ENCODE results near the gene TARBP1. TPM values are rescaled to one million over a fixed set of nuclear protein-coding genes. Genes with fewer than 3 reads are reported as not detected.

TARBP1 gene
- total RNA-seq, 2 experiments from 2014 or later = 38.4 to 39.6 TPM

DNA sequence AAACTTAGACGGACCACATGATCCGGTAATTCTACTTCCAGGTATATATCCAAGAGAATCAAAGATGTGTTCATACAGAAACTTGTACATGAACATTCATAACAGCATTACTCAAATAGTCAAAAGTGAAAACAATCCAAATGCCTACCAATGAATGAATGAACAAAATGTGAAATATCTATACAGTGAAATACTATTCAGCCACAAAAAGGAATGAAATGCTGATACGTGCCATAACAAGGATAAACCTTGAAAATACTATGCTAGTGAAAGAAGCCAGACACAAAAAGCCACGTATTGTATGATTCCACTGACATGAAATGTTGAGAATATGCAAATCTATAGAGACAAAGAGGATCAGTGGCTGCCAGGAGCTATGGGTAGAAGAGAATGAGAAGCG is 18.3 kb downstream of the TARBP1 start:
- ChIA-PET CTCF (no interaction called here), POLR2A (no interaction called here)

DNA sequence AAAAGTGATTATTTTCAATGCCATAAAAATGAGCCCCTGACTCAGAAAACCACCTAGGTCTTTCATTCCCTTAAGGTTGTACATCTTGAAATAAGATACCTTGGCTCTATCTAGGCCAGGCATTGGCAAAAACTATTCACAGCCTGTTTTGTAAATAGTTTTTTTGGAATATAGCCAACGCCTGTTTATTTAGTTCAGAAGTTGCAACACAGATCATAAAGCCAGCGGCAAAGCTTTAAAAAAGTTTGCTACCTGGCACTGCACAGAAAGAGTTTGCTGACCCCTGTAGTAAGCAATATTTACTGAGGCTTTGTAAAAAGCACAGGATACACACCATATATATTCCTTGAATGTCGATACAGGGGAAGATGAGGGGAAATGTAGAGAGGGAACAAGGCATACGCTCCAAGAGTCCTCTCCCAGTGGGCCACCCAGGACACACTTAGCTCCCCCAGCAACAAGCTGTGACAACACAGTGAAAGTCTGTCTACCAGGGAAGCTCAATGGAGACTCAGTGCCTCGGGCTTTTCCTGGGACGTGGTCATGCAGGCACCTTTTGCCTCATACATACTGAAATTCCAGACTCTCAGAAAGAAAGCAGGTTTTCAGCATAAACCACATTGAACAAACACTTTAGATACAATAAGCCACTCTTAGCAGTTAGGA is 20.5 kb downstream of the TARBP1 start:
- CTCF ChIA-PET = no interaction called here
- POLR2A ChIA-PET = no interaction called here

DNA sequence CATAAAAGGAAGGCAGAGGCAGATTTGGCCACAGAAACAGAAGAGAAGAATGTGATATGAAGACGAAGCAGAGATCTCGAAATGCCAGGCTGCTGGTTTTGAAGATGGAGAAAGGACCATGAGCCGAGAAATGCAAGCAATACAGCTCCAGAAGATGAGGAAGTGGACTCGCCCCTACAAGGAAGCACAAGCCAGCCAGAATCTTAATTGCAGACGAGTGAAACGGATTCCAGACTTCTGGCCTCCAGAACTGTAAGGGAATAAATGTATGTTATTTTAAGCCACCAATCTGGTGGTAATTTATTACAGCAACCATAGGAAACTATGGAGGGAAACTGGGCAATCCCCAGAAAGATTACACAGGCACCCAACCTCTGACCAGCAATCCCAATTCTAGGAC is 24.1 kb downstream of the TARBP1 start:
- CTCF ChIA-PET = no interaction called here
- POLR2A ChIA-PET = interaction anchor here (0.7 kb wide), 1 partner anchor 32 kb away, joined by 6 read pairs; no protein-coding TSS in a partner anchor

DNA sequence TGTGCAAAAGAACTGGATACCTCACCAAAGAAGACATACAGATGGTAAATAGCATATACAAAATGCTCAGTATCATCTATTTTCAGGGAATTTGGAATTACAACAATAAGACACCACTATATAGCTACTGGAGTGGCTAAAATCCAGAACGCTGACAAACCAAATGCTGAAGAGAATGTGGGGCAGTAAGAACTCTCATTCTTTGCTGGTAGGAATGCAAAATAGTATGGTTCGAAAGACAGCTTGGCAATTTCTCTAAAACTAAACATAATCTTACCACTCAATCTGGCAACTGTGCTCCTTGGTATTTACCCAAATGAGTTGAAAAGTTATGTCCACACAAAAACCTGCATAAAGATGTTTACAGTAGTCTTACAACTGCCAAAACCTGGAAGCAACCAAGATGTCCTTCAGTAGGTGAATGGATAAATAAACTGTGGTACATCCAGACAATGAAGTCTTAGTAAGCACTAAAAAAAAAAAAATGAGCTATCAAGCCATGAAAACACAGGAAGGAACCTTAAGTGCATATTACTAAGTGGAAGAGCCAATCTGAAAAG is 26.5 kb downstream of the TARBP1 start:
- ChIA-PET CTCF (interaction anchor here (1.6 kb wide), 1 partner anchor 16 kb away, joined by 3 read pairs; no protein-coding TSS in a partner anchor), POLR2A (no interaction called here)

DNA sequence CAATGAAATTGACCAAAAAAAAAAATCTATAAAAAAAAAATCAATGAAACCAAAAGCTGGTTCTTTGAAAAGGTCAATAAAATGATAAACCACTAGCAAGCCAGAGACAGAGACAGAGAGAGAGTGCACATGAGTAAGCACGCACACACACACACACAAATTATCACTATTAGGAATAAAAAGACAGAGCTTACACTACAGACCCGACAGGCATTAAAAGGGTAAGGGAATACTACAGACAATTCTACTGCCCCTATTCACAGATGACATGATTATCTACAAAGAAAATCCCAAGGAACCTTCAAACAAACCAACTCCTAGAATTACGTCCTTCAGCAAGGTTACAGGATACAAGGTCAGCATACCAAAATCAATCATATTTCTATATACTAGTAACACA is 38.6 kb downstream of the TARBP1 start:
- CTCF ChIA-PET = interaction anchor here (0.7 to 0.9 kb wide), 2 partner anchors 13 to 1613 kb away, joined by 3 read pairs; no protein-coding TSS in a partner anchor
- POLR2A ChIA-PET = no interaction called here

DNA sequence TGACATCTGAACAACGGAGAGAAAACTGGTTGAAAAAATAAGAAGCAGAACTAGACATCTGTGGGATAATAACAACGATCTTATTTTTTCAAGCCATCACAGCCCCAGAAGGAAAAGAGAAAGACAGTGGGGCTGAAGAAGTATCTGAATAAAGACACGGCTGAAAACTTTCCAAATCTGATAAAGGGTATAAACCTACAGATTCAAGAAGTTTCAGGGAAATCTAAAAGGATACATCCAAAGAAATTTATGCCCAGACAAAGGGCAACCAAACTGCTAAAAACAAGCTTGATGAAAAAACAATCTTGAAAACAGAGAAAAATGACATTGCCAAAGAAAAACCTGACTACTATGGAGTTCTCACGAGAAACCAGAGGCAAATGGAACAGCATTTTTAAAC is 40.4 kb downstream of the TARBP1 start:
- ChIA-PET CTCF (no interaction called here), POLR2A (no interaction called here)

DNA sequence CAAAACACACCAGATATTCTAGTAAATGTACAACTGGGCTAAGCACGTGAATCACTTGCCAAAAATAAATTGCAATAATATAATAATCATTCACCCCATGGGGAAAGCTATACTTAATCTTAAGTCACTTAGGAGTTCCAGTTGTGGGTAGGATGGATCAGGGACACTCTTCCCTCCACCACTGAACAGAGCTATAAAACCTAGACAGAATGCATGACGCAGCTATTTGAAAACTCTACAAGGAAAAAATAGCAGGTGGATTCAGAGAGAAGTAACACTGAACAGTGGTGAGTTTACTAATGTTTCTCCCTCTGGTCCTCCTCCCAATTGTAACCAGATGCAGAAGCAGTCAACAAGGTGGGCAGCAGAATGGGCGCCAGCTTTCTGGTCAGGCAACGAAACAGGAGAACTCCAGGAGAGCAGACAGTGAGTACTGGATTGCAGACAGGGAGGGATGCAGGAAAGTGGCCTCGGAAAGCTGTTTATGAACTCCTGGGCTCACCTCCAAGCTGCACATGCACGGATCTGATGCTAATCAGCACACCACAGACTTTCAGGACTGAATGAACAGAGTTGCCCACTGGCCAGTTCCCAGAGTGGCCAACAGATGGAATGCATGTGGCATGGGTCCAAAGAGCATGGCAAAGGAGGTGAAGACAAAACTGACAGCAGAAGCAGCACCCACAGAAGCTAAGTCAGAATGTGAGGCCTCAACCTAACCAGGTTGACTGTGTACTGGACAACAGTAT is 41.4 kb downstream of the TARBP1 start:
- ChIA-PET CTCF (no interaction called here), POLR2A (no interaction called here)

DNA sequence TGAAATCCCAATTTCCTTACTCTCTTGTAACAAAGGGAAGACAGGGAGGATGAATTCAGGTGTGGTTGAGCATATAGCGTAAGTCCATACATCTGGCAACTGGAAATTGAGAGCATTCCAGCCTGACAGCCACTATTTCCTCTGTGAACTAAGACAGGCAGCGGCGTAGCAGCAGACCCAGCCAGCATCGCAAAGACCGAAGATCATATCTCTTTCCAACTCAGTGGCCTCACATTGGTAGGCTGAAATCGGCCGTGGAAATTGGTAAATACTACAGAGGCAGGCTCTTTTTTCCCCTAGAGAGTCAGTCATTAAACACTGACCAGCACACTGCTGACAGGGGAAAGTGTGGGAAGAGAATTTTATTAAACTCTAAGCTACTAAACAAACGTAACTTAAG is 43.4 kb downstream of the TARBP1 start:
- ChIA-PET POLR2A (no interaction called here), CTCF (no interaction called here)

DNA sequence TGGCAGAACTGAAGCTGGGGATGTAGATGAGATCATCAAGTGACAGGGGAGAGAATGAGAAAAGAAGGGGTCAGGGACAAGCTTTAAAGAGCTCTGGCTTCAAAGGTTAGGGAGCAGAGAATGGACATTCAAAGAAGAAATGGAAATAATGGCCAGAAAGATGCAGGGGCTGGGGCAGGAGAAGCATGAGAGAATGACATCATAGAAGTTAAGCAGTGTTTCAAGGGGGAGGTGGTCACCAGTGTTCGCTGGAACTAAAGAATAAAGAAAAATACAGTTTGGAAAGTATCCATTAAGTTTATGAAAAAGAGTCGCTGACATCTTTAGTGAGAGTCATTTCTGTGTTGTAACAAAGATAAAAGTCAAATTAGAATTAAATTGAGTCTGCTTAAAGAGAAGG is 44.3 kb downstream of the TARBP1 start:
- CTCF ChIA-PET = no interaction called here
- POLR2A ChIA-PET = no interaction called here

DNA sequence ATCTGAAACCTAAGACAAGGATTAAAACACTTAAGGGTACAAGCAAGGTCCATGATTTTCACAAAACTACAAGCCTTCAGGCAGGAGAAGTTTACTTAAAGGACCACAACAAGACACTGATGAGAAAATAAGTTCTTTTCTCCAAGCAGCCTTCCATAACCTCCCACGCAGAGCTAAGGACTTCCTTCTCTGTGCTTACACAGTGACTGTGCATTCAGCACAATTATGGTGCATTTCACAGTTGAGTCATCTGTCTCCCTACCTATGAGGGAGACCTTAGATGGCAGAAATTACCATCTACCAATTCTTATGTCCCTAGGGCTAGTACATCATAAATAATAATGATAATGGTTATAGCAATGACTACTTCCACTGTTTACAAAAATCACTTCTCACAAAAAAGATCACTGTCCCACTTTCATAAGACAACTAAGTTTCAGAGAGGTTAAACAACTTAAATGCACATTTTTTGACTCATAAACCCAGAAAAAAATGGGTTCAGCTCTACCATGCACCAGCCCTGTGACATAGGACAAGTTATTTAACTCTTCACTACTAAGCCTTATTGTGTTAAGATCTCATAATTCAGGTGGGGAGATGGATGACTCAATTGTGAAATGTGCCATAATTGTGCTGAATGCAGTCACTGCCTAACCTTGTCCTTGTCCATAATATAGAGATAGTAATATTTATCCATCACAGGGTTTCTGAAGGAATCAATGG is 45.3 kb downstream of the TARBP1 start:
- ChIA-PET POLR2A (no interaction called here), CTCF (no interaction called here)

DNA sequence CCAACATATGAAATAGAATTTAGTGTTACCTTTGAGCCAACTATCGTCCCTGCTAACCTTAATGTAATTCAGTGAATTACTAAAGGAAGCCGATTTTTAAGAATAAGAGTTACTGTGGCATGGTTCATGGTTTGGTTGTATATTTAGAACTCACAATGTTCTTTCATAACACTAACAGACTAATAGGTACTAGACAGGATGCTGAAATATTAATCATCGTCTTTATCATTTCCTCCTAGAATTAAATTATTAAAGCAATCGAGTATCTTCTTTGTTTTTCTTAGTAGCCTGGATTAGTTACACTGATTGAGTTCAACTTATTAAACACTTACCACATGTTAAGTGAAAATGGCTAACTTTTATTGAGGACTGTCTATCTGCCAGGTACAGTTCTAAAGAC is 47.7 kb downstream of the TARBP1 start:
- ChIA-PET POLR2A (no interaction called here), CTCF (no interaction called here)

DNA sequence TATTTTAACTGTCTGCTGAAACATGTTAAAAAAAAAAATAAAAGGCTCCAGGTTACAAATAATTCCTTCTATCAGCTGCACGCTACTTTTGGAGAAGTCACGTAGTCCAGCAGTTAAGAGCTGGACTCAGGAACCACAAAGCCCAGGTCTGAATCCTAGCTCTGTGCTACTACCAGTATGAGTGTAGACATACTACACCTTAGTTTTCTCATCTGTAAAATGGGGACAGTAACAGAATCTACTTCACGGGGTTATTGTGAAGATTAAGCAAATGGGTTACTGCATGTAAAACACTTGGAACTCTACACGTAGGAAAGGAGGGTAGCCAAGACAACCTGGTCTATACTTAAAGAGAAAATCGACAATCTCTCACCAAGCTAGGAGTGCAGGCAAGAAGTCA is 48.3 kb downstream of the TARBP1 start:
- CTCF ChIA-PET = no interaction called here

DNA sequence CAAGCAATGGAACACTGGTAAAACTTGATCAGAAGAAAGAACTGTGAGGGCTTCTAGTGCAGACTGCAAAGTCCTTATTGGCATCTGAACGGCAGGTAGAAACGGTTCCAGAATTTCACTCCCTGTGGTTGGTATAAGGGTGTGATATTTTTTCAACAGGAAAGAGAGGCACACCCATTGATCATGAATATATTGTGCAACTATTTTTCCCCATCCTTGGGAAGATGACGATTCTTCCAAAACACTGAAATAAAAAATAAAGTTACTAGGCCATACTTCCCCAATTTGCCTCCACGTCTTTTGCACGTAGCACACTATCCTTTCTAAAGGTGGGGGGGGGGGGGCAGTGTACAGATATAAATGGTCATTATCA is 49.6 kb downstream of the TARBP1 start:
- ChIA-PET CTCF (interaction anchor here (0.7 to 0.9 kb wide), 2 partner anchors 12 to 13 kb away, joined by 4 to 5 read pairs; no protein-coding TSS in a partner anchor), POLR2A (no interaction called here)

More for the DNA sequence above, 48.3 kb downstream of the TARBP1 start:
- POLR2A ChIA-PET = no interaction called here

DNA sequence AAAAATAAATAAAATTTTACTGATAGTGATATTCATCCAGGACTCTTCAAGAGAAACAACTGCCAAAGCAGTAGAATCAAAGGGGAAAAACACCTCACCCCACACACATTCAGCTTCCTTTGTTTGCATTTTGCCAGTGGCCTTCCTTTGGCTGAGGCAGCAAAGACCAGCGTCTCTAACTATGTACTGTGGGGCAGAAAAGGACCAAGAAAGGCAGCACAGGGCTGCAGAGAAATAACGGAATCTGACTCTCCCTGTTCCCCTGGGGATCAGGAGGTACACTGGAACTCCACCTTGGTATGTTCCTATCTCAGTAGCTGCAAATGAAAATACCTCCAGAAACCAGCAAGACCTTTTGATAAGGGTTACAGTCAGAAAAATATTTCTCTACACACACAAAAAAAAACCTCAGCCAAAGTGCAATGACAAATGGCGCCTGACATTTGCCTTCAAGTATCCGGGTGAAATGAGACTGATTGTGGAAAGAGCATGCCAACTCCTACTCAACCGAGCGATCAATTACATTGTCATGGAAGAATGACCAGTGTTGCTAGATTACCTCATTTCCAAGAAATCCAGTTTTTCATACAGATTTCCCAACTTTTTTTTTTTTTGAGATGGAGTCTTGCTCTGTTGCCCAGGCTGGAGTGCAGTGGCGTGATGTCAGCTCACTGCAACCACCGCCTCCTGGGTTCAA is 50.9 kb downstream of the TARBP1 start:
- CTCF ChIA-PET = no interaction called here
- POLR2A ChIA-PET = no interaction called here

DNA sequence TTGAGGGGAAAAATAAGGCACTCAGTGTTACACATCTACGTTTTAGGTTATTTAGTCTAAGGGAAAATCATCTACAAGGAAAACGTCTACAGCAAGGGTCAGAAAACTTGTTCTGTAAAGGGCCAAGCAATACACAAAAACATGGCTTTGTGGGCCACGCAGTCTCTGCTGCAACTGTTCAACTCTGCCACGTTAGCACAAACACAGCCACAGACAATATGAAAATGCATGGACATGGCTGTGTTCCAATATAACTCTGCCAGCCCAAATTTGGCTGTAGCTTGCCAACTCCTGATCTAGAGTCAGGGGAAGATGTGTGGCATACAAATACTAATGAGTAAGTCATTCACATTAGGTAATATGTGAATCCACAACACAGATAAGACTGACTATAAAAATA is 65.0 kb downstream of the TARBP1 start:
- ChIA-PET CTCF (no interaction called here), POLR2A (no interaction called here)

DNA sequence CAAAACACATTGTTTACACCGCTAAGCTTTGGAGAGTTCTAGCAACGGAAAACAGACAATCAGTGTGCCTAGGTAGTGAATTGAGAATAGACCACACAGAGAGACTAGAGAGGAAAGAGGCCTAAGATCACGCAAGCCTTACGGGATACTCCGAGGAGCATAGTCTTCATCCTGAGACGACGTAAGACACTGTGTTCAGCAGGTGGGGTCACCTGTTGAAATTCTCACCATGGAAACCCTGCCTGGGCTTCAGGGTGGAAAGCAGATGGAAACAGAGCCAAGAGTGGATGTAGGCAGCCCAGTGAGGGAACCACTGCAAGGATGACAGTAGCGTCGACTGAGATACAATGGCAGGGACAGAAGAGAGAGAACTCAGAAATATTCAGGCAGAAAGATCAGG is 65.5 kb downstream of the TARBP1 start:
- ChIA-PET CTCF (no interaction called here), POLR2A (no interaction called here)

DNA sequence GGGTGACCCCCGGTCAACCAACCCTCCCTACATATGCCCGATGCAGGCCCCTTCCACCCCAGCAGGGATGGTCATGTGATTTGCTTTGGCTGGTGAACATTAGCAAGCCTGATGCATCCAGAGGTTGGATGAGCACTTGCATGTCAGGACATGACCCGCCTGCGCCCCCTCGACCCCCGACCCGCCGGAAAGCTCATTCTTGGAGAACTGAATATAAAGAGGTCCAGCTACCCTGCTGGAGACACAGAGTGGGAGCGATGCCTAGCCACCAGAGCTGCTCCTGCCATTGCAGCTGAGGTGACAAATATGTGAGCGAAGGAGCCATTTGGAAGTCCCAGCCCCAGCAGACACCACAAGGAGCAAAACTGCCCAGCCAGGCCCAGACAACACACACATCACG is 66.1 kb downstream of the TARBP1 start:
- ChIA-PET CTCF (no interaction called here), POLR2A (no interaction called here)

DNA sequence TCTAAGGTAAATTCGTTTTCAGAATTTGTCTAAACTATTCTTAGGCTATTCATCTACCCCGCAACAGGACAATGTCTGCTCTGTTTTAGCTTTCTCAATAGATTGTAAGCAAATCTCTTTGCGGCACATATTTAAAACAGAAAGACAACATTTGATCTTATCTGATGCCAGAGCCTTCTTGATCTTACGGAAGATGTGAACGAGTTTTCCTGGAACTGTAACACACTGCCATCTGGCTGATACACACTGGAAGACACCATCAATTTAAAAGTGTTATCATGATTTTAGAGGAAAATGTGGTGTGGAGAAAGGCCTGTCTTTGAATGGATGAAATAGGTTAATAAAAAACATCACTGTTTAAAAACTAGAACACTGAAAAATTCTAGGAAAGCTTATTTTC is 69.7 kb downstream of the TARBP1 start:
- ChIA-PET POLR2A (no interaction called here), CTCF (interaction anchor here (0.8 kb wide), 1 partner anchor 36 kb away, joined by 3 read pairs; the partner anchor contains the start of gene COA6)

DNA sequence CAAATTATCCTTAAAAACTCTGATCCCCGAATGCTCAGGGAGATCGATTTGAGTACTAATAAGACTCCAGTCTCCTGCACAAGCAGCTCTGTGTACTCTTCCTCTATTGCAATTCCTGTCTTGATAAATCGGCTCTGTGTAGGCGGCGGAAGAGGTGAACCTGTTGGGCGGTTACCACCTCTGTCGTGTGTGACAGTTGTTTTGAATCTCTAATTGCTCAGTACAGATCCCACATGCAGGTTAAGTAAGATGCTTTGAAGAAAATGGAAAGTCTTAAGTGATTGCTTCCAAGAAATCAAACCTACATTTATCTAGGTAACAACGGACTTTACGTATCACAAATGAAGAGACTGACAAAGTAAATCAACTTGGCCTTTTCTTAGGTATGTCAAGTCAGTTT is 70.2 kb downstream of the TARBP1 start:
- ChIA-PET POLR2A (no interaction called here), CTCF (no interaction called here)

DNA sequence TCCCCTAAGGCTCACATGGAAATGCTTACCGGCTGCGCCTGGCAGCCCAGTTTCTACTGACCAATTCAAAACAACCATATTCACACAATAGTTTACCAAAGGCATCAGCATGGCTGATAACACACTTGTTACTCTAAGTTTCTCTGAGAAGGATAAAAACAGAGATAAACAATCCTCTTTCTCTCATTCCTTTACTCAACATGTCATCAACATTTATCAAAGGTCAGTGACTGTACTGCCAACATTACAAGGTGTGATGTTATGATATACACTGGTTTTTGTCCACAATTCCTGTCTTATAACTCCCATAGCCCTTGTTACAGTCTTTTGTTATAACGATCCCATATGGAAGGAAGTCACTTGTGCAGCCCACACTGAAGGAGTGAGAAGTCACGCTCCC is 72.1 kb downstream of the TARBP1 start:
- ChIA-PET POLR2A (no interaction called here), CTCF (no interaction called here)
